G401 (cell line): ENCODE measurements around the gene KMT5C. TPM values are rescaled to one million over a fixed set of nuclear protein-coding genes. Genes with fewer than 3 reads are reported as not detected.

Experiments used
- DNase-seq: peaks from one replicate; pipeline ENCODE4 v3.0.0-alpha.2; 2015; ENCODE audit warnings: low spot score
- in situ Hi-C: cut with HindIII; loops from 2 replicates; pipeline ENCODE4 v1.10.0; 2016; ENCODE audit warnings: low sequenced_read_pairs, mixed read lengths
- total RNA-seq: library from RNA; depleted of rRNA; stranded (reverse); fragments of >200 nt; shearing (Covaris generic); gene quantifications from 2 replicates; pipeline ENCODE4 v1.2.3, GENCODE V29; 2014

Gene KMT5C
- total RNA-seq, 1 experiment from 2014 or later = 20.8 TPM

- DNase-seq = no peak
- in situ Hi-C loops = no loop called here
These were observed 22.7 kb downstream of the KMT5C start for GRCh38 chr19:55362174-55362989.

- in situ Hi-C loops = no loop called here
- DNase-seq = no peak
These were observed 23.5 kb downstream of the KMT5C start, which contains the start of gene GARIN5B for GRCh38 chr19:55362990-55363716. Gene GARIN5B, minus strand, starts transcription at chr19:55363260. Its CDS starts 194 bp downstream, at chr19:55363066.

GRCh38 chr19:55365245-55365644 is 25.6 kb downstream of the KMT5C start:
- no peak for DNase-seq
- in situ Hi-C loops = no loop called here

GRCh38 chr19:55365964-55366363 is 26.3 kb downstream of the KMT5C start:
- in situ Hi-C loops = no loop called here
- no peak for DNase-seq

- DNase-seq = no peak
- in situ Hi-C loops = no loop called here
These were observed 27.1 kb downstream of the KMT5C start for GRCh38 chr19:55366790-55367189.

- in situ Hi-C loops = no loop called here
- DNase-seq = no peak
These were observed 28.4 kb downstream of the KMT5C start for GRCh38 chr19:55368106-55368505.

GRCh38 chr19:55368701-55369563 is 29.3 kb downstream of the KMT5C start:
- DNase-seq = no peak
- in situ Hi-C loops = no loop called here

GRCh38 chr19:55369653-55370304 is 30.1 kb downstream of the KMT5C start:
- DNase-seq = peak; percentile 38
- in situ Hi-C loops = no loop called here

- no peak for DNase-seq
- in situ Hi-C loops = no loop called here
These were observed 30.8 kb downstream of the KMT5C start, which contains the start of gene IL11 for GRCh38 chr19:55370305-55370988. Gene IL11, minus strand, starts transcription at chr19:55370463. Its CDS starts 153 bp downstream, at chr19:55370310.

- no peak for DNase-seq
These were observed 32.8 kb downstream of the KMT5C start for GRCh38 chr19:55372316-55373081.

GRCh38 chr19:55373306-55373992 is 33.8 kb downstream of the KMT5C start:
- no peak for DNase-seq

More at GRCh38 chr19:55372316-55373081, 32.8 kb downstream of the KMT5C start:
- in situ Hi-C loops = no loop called here

GRCh38 chr19:55373993-55374757 is 34.5 kb downstream of the KMT5C start:
- DNase-seq = no peak
- in situ Hi-C loops = no loop called here

More at GRCh38 chr19:55373306-55373992, 33.8 kb downstream of the KMT5C start:
- in situ Hi-C loops = no loop called here

- in situ Hi-C loops = no loop called here
- DNase-seq = no peak
These were observed 36.7 kb downstream of the KMT5C start, which contains the start of gene TMEM190 for GRCh38 chr19:55376241-55376933. Gene TMEM190, plus strand, starts transcription at chr19:55376826. Its CDS starts 28 bp downstream, at chr19:55376854.

GRCh38 chr19:55377356-55378131 is 37.9 kb downstream of the KMT5C start:
- no peak for DNase-seq
- in situ Hi-C loops = no loop called here

GRCh38 chr19:55379174-55379573 is 39.5 kb downstream of the KMT5C start:
- in situ Hi-C loops = no loop called here
- DNase-seq = no peak
